Measurements from ENCODE around the gene FGFR4.

Gene FGFR4

GRCh38 chr5:177105691-177106476, 19.2 kb downstream of the FGFR4 start:
- Histone ChIP-seq H3K27me3 (ENCODE audit: insufficient read depth, insufficient read length) (no peaks in the 10 kb centered on the region), H3K36me3 (ENCODE audit: insufficient read depth, insufficient read length, low read length) (no peaks in the 10 kb centered on the region), H3K4me3 (ENCODE audit: insufficient read length, low read depth) (no peak overlapping the region), H3K4me1 (ENCODE audit: insufficient read depth, insufficient read length) (peaks cover 2% of the 10 kb centered on the region), H3K9me3 (ENCODE audit: insufficient read depth, low read length) (no peaks in the 10 kb centered on the region), H3K9ac (ENCODE audit: insufficient read length, low read depth) (no peak overlapping the region)
- TF ChIP-seq SUZ12 (IDR thresholded peaks at IDR 0.05; ENCODE audit: extremely low read depth, insufficient read depth, insufficient read length) (no peak), ZNF274 (IDR thresholded peaks at IDR 0.05; ENCODE audit: low read depth, low read length) (no peak), YY1 (IDR thresholded peaks at IDR 0.05; ENCODE audit: insufficient read depth, insufficient read length) (no peak)
- DNase-seq (ENCODE audit: low read depth, low spot score) = no peak

GRCh38 chr5:177107159-177107558, 20.4 kb downstream of the FGFR4 start:
- TF ChIP-seq YY1 (IDR thresholded peaks at IDR 0.05; ENCODE audit: insufficient read depth, insufficient read length) = no peak
- TF ChIP-seq ZNF274 (IDR thresholded peaks at IDR 0.05; ENCODE audit: low read depth, low read length) = no peak
- TF ChIP-seq SUZ12 (IDR thresholded peaks at IDR 0.05; ENCODE audit: extremely low read depth, insufficient read depth, insufficient read length) = no peak
- Histone ChIP-seq H3K9ac (ENCODE audit: insufficient read length, low read depth) (no peak overlapping the region), H3K27me3 (ENCODE audit: insufficient read depth, insufficient read length) (no peaks in the 10 kb centered on the region), H3K36me3 (ENCODE audit: insufficient read depth, insufficient read length, low read length) (no peaks in the 10 kb centered on the region), H3K9me3 (ENCODE audit: insufficient read depth, low read length) (no peaks in the 10 kb centered on the region), H3K4me3 (ENCODE audit: insufficient read length, low read depth) (no peak overlapping the region), H3K4me1 (ENCODE audit: insufficient read depth, insufficient read length) (peaks cover 2% of the 10 kb centered on the region)
- no peak for DNase-seq (ENCODE audit: low read depth, low spot score)

DNA sequence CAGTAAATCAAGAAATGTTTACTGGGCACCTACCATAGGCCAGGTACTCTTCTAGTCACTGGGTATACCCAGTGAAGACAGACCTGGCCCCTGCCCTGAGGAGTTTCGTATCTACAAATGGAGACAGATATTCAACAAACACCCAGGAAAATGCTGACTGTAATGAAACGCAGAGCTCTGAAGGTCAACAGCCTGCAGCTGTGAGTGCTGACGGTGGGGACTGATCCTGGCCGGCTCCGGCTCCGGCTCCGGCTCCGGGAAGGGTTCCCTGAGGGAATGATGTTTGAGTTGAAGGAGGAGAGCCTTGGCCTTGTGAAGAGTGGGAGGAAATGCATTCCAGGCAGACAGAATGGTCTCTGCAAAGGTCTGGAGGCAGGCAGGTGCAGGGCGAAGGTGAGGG, 23.1 kb downstream of the FGFR4 start:
- TF ChIP-seq ZNF274 (IDR thresholded peaks at IDR 0.05; ENCODE audit: low read depth, low read length) = no peak
- TF ChIP-seq YY1 (IDR thresholded peaks at IDR 0.05; ENCODE audit: insufficient read depth, insufficient read length) = no peak
- TF ChIP-seq SUZ12 (IDR thresholded peaks at IDR 0.05; ENCODE audit: extremely low read depth, insufficient read depth, insufficient read length) = no peak

DNA sequence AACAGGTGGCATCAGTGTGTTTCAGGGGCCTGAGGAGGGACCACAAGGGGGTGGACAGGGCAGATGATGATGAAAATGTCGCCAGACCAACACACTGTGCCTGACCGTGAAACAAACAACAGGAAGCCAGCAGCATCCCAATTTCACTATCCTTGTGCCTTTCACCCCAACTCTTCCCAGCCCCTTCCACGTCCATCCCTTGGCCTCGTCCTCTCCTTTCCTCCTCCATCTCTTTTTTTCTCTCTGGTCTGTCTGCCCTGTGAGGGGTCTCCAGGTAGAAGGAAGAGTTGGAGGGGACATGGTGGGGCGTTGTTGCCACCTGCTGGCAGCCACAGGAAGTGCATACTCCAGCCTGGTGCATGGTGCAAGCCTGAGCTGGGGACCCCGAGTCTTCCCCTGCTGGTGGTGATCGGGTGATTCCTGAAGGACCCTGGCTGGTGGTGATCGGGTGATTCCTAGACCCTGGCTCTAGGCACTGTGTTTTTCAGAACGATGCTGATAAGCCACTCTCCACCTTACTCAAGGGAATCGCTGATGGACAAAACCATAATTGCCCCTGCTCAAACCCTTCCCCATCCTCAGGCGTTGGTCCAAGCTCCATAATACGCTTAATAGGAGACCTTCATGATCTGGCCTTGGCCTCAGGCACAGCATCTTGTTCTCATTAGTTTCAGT, 25.1 kb downstream of the FGFR4 start:
- DNase-seq (ENCODE audit: low read depth, low spot score) = peak; percentile 63
- Histone ChIP-seq H3K9me3 (ENCODE audit: insufficient read depth, low read length) (no peaks in the 10 kb centered on the region), H3K4me1 (ENCODE audit: insufficient read depth, insufficient read length) (peaks cover 2% of the 10 kb centered on the region), H3K9ac (ENCODE audit: insufficient read length, low read depth) (no peak overlapping the region), H3K27me3 (ENCODE audit: insufficient read depth, insufficient read length) (no peaks in the 10 kb centered on the region), H3K36me3 (ENCODE audit: insufficient read depth, insufficient read length, low read length) (no peaks in the 10 kb centered on the region), H3K4me3 (ENCODE audit: insufficient read length, low read depth) (no peak overlapping the region)
- TF ChIP-seq ZNF274 (IDR thresholded peaks at IDR 0.05; ENCODE audit: low read depth, low read length) = no peak
- no peak for TF ChIP-seq SUZ12 (IDR thresholded peaks at IDR 0.05; ENCODE audit: extremely low read depth, insufficient read depth, insufficient read length)
- TF ChIP-seq YY1 (IDR thresholded peaks at IDR 0.05; ENCODE audit: insufficient read depth, insufficient read length) = no peak

More for the DNA sequence above, 23.1 kb downstream of the FGFR4 start:
- H3K4me1 ChIP-seq (ENCODE audit: insufficient read depth, insufficient read length) = peaks cover 2% of the 10 kb centered on the region
- H3K36me3 ChIP-seq (ENCODE audit: insufficient read depth, insufficient read length, low read length) = no peaks in the 10 kb centered on the region
- no peaks in the 10 kb centered on the region for H3K27me3 ChIP-seq (ENCODE audit: insufficient read depth, insufficient read length)
- no peak for DNase-seq (ENCODE audit: low read depth, low spot score)
- H3K9ac ChIP-seq (ENCODE audit: insufficient read length, low read depth) = no peak overlapping the region
- no peak overlapping the region for H3K4me3 ChIP-seq (ENCODE audit: insufficient read length, low read depth)
- H3K9me3 ChIP-seq (ENCODE audit: insufficient read depth, low read length) = no peaks in the 10 kb centered on the region

- Histone ChIP-seq H3K4me3 (ENCODE audit: insufficient read length, low read depth) (no peak overlapping the region), H3K4me1 (ENCODE audit: insufficient read depth, insufficient read length) (no peaks in the 10 kb centered on the region), H3K9ac (ENCODE audit: insufficient read length, low read depth) (no peak overlapping the region), H3K36me3 (ENCODE audit: insufficient read depth, insufficient read length, low read length) (no peaks in the 10 kb centered on the region), H3K9me3 (ENCODE audit: insufficient read depth, low read length) (no peaks in the 10 kb centered on the region), H3K27me3 (ENCODE audit: insufficient read depth, insufficient read length) (no peaks in the 10 kb centered on the region)
- no peak for TF ChIP-seq SUZ12 (IDR thresholded peaks at IDR 0.05; ENCODE audit: extremely low read depth, insufficient read depth, insufficient read length)
- no peak for DNase-seq (ENCODE audit: low read depth, low spot score)
Measured at GRCh38 chr5:177112589-177113220, 26.0 kb downstream of the FGFR4 start.

DNA sequence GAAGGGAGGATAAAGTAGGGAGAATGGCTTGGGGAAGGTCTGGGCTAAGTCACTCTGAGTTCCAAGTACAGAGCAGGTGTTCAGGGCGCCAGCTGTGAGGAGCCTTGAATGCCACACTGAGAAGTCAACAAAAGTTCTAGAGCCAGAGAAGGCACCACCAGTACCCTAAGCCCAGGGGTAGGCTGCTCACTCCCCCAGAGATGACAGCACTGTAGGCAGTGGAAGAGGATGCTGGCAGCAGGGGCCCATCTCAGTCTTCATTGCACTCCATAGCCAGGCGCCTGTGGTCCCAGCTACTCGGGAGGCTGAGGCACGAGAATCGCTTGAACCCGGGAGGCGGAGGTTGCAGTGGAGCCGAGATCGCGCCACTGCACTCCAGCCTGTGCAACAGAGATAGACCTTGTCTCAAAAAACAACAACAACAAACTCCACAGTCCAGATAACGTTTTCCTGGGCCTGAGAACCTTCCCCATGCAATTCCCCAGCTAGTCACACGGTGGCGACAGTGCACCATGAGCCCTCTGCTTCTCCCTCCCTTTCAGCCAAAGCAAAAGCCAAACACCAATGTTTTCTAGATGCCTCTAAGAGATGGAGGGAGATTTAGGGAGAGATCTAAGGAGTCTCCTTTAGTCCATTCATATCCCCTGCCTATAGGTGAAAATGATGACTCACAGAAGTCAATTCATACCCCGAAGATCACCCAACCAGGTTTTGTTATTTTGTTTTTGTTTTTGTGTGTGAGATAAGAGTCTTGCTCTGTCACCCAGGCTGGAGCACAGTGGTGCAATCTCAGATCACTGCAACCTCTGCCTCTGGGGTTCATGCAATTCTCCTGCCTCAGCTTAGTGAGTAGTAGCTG, 27.1 kb downstream of the FGFR4 start:
- no peak for TF ChIP-seq ZNF274 (IDR thresholded peaks at IDR 0.05; ENCODE audit: low read depth, low read length)
- TF ChIP-seq YY1 (IDR thresholded peaks at IDR 0.05; ENCODE audit: insufficient read depth, insufficient read length) = no peak
- no peak for TF ChIP-seq SUZ12 (IDR thresholded peaks at IDR 0.05; ENCODE audit: extremely low read depth, insufficient read depth, insufficient read length)
- Histone ChIP-seq H3K27me3 (ENCODE audit: insufficient read depth, insufficient read length) (no peaks in the 10 kb centered on the region), H3K9me3 (ENCODE audit: insufficient read depth, low read length) (no peaks in the 10 kb centered on the region), H3K4me1 (ENCODE audit: insufficient read depth, insufficient read length) (no peaks in the 10 kb centered on the region), H3K4me3 (ENCODE audit: insufficient read length, low read depth) (no peak overlapping the region), H3K9ac (ENCODE audit: insufficient read length, low read depth) (no peak overlapping the region), H3K36me3 (ENCODE audit: insufficient read depth, insufficient read length, low read length) (no peaks in the 10 kb centered on the region)
- DNase-seq (ENCODE audit: low read depth, low spot score) = no peak

Data from NT2/D1 (cell line).